ENCODE measurements around the gene CCNY.
"Not testable (repeated sequence)": the region's sequence is repeated elsewhere in the genome, so short reads cannot be mapped to it uniquely, and the experiment has no call there.

Gene CCNY

DNA sequence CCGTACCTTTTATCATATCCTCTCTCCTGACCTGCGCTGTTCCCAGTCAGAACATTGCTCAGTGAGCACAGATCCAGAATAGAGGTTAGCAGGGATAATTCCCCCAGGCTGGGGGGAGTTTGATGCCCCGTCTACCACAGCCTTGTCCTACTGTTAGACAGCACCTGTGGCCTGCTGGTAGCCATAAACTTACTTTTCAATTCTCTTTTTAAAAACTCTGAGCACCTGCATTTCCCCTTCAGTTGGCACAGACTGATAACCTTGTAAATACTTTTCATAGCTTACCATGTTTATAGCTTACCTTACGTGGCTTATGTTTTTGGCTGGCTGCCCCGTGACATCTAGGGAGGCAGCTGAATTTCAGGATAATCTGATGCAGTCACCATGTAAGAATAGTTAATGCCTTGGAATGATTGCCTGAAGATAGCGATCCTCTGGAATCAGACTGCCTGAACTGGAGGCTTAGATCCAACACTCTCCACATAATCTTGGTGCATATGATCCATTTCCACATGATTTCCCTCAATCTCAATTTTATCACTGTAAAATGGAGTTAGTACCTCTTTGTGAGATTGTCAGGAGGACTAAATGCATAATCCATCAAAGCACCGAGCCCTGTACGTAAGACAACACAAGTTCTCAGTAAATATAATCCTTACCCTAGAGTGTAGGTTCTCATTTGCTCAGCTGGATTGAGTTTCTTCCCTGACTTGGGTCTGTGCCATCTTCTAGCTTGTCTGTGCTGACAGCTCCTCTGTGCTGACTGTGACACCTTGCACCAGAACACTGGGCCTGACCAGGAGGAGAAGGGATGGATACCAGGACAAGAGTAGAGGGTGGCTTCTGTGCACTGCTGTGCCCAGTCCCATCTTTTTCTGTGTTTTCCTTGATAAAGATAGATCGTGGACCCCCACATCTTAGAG is 157.1 kb downstream of the CCNY start:
- no peak for DNase-seq

DNA sequence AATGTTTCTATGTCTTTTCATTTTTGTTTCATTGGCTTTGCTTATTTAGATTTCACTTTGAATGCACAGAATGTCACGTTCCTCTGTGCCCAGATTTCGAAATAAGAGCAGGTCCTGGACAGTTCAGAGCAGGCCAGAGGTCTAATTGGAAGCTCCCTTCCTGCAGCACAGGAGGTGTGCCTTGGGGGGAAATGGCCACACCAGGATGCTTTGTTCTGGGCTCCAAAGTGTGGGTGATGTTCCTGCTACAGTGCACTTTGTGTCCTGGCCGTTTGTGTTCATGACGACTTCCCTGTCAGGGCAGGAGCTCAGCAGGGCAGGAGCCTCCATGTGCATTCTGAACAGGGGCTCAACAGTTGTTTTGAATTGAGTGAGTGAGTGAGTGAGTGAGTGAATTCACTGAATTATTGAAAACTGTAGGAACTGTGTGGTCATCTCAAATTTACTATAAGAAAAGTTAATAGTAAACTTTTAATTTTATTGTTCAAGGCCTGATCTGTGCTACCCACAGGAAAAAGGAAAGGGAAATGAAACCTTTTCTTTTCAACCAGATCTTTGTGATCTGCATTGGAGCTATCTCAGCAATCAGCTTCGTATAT is 159.3 kb downstream of the CCNY start:
- no peak for DNase-seq

DNA sequence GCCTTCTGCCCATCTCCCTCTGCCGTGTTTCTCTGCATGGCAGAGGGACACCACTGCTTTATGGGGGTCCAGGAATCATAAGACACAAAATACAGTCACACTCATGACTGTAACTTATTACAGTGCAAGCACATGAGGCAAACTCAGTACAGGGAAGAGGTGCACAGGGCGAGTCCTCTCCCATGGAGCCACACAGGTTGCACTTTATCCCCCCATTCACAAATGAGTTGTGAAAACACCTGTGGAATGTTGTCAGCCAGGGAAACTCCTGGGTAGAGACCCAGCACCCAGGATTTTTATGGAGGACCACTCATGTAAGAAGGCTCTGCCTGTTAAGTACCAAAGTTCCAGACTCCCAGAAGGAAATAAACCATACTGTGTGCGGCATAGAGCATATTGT is 161.6 kb downstream of the CCNY start:
- no peak for DNase-seq

DNA sequence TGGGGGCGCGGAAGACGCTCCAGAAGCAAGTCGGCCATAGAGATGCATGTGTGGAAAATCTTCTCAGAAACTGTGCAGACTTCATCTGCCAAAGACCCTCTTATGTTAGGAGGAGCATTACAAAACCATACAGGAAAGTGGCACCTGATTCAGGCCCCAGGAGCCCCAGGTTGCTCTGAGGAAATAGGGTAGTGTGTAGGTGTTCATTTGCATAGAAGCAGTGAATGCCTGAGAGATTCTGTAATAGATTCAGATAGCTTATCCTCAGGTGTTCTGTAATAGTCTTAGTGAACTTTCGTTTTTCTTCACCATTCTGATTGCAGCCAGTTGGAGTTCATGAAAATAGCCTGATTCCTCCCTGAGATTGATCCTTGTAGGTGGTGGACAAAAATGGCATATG is 162.4 kb downstream of the CCNY start:
- no peak for DNase-seq

DNA sequence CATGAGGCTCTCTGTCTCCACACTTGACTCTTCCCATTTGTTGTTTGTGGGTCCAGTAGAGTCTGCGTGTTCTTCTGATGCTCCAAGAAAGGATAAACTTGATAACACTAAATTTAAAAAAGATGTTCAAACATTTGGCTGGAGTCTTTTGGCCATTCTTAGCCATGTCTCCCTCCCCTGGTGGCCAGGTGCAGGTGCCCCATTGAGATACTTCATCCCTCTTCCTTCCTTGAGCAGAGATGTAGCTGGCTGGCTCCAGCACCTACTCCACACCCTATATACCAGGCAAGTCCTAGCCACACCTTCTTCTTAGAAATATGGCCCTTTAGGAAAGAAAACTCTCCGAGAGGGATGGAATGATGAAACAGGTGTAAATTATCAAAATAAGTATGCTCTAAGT is 165.6 kb downstream of the CCNY start:
- DNase-seq, result no peak

DNA sequence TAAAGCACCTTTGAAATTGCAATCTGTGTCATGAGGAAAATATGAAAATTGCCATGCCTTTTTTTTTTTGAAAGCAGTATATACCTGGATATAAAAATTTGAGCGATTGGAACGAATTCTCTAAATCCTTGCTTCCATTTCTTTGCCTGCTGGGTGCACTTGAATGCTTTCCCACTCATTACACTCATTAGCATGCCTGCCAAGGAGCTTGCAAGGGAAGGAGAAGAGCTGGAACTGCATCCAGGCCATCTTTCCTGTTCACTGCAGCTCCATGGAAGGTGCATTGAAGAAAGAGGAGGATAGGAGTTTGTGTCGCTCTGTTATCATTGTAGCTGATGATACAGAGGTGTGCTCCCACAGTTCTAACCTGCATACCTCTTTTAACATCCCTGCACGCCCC is 166.4 kb downstream of the CCNY start:
- no peak for DNase-seq

DNA sequence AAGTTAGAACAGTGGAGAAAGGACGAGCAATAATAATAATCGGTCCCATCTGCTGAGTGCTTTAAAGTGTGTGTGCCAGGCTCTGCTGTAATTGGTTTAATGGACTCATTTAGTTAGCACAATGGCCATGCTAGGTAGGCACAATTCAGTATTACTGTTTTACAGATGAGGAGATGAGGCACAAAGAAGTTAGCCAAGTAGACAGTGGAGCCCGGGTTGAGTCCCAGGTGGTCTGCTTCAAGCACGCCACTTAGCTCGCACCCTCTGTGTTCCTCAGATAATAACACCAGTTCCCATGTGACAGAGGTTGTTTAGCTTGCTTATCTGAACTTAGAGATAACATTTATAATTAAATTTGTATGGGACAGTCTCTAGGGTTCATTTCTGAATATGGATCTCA is 167.3 kb downstream of the CCNY start:
- DNase-seq, result no peak

DNA sequence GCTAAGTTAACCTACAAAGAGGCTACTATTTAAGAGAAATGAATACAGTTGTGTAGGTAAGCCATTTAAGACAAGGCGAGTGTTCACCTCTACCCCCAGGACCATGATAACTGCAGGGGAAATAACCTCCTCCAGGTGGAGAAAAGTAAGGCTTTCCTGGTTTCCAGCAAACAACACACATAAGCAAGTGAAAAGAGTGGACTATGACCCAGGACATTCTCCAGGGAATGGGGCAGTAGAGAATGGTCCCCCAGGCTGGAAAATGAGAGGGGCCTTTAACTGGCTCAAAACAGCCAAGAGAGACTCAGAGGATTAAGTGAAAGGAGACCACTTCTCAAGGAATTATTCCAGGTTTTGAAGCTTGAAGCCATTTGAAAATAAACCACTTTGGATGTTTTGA is 167.8 kb downstream of the CCNY start:
- DNase-seq, result no peak

DNA sequence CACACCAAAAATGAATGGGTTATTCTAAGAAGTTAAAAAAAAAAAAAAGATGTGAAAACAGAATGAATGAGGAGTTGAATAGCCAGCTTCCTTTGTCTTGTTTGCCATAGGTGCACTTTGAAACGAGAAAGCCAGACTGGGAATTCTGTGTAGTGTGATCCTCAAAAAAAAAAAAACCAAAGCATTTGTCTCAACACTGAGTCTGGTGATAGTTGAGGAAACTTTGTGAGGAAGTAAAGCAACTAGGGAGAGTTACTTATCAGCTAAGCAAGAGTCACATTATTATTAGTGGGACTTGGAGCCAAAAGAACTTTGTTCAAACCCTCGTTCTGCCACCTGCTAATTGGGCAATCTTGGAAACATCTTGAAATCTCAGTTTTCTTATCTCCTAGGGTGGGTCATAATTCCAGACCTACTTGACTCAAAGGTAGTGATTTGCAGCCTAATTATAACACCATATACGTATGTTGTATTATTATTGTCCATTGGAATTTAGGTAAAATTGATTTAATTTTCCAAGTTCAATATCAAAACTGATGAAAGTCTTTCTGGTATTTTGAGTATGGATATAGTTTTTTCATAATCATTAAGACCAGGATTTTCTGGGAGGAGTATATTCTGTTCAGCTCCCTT is 169.0 kb downstream of the CCNY start:
- DNase-seq, result no peak

DNA sequence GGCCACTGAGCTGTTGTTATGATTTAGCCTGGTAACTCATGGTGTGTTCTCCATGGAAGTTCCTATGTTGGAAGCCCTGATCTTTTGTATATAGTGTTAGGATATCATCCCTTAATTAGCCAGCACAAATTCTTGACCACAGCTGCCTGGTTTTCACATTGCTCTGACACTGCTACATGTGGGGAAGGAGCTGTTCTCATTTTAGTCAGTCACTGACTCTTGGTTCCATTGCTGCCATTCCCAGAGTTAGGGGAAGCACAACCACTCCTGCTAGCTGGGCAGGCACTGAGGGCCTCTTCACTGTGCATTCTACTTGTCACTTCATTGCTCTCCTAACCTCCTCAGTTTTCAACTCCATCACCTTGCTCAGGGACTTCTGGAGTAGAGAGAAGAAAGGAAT is 170.4 kb downstream of the CCNY start:
- no peak for DNase-seq

DNA sequence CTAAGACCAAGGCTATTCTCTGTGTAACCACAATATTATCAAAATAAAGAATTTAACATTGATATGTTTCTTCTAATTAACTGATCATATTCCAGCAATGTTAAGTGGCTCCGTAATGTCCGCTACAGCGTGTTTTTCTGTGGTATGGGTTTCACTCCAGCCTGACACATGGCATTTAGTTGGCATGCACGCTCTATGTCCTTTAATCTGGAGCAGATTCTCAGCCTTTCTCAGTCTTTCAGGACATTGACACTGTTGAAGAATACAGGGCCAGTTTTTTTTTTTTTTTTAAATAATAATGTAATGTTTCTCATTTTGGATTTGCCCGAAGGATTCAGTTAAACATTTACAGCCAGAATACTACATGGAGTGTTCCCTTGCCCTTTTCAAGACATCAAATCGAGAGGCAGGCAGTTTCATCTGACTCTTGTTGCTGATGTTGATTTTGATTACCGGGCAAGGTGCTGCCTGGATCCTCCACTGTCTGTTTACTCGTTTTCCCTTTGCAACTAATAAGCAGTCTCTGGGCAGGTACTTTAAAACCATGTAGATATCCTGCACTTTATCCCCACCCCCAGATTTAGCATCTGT is 171.3 kb downstream of the CCNY start:
- DNase-seq, result no peak

DNA sequence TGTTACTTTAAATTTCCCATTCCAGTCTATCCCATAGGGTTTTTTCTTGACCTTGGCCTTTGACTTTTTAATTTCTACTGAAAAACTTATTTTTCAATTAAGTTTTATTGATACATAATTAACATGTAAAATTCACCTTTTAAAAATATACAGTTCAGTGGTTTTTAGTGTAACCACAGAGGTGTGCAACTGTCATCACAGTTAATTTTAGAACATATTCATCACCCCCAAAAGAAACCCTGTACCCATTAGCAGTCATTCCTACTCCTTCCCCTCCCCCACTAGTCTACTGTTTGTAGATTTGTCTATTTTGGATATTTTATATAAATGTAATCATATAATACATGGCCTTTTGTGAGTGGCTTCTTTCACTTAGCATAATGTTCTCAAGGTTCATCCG is 172.3 kb downstream of the CCNY start:
- no peak for DNase-seq

DNA sequence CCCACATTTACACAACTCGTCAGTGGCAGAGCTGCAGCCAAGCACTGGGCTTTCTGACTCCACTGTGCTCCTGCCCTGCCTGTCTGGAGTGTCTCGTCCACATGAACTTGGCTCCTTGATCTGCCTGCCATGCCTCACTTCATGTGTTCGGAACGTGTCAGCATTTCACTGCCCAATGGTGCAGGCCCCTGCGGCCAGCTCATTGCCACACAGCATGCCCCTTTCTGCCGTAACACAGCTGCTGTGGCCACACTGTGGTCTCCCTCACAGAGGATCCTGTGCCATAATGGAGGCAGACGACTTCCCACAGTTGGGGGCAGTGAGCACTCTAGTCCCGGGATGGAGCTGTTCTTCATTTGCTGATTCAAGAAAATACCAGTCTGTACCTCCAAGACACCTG is 174.6 kb downstream of the CCNY start:
- no peak for DNase-seq

DNA sequence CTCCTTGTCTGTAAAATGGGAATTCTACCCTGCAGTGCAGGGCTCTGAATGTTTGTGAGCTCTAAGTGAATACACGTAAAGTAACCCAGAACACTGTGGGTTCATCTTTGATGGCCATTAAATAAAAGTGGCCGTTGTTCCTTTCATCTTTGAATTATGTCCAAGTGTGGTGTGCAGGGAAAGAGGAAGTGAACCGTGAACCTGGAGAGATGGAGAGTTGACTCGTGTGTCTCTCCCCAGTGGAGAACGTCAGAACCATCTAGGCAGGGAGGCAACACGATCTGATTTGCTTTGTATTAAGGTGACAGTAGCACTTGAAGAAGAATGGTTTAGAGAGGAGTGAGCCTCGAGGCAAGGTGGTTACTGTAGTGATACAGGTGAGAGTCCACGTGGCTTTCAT is 175.3 kb downstream of the CCNY start:
- DNase-seq, result no peak

DNA sequence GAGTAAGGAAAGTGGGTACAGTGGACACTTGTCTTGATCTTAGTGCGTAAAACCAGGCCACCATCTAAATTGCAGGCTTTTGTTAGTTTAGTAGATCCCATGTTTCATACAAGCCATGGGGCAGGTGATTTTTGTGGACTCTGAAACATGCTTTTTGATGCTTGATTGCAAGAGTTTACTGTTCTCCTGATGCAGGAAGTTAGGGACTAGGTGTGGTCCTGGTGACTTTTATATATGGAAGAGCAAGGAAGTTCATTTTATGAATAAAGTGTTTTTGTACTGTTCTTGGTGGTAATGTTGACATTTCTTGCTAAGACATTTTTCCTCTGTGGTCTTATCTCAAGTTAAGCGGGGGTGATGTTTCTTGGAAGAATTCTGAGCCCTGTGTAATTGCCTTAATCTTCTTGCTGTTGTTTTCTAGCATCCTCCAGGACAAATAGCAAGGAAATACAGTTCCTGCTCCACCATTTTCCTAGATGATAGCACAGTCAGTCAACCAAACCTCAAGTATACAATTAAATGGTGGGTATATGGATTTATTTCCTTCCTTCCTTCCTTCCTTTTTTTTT is 179.9 kb downstream of the CCNY start:
- no peak for DNase-seq

DNA sequence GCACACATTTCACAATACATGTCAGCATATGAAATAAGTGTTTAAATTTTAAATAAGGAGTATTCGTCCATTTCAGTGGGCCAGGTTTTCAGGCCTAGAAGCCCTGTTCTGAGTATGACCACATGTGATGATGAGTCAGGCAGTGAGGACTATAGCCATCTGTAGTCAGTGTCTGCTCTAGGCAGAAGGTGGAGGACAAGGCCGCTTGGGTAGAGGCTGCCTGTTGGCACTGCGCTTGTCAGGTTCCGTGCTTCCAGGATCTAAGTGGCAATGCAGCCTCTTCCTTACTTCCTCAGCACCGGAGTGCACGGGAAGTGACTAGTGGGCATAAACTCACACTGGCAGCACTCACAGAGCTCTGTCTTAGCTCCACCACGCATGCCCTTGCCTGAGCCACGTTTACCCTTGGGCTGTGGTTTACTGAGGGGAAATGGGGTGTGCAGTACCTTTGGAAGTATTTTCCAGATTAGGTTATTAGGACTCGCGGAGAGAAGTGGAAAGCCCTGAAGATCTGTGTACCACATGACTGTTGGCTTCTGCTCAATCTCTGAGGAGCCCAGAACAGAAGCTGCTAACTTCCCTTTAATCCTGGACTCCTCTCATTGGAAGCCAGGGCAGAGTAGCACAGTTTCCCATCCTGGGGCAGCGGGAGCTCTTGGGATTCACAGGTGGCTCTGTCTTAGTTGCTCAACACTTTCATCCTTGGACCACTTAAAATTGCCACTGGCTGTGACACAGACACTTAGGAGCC is 181.3 kb downstream of the CCNY start:
- DNase-seq, result peak; percentile 33

DNA sequence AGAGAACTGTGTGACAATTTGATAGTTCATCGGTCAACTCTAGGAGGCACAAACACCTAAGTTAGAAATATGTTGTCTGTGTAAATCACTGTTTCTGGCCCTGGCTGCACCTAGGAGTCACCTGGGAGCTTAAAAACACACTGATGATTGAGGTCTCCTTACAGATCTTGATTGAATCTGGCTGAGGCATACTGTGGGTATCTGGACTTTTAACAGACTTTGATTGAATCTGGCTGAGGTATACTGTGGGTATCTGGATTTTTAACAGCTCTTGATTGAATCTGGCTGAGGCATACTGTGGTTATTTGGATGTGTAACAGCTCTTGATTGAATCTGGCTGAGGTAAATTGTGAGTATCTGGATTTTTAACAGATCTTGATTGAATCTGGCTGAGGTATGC is 181.9 kb downstream of the CCNY start:
- not testable (repeated sequence) for DNase-seq

DNA sequence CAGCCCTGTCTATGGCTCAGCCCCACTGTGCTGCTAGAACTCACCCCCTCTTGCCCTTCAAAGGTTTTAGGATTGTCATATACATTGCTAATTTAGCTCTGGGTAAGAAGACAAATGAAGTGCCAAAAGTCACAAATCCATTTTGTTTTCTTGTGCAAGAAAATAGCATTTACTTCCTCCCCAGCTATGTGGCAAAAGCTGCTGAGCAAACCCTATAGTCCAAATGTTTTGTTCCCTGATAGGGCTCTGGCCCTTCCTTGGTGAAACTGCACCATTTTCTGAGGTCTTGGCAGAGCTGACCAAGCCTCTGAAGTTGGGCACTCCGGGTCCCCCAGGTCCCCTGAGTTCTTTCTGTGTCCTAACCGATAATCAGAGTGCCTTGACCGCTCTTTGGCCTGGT is 184.7 kb downstream of the CCNY start:
- DNase-seq, result no peak

DNA sequence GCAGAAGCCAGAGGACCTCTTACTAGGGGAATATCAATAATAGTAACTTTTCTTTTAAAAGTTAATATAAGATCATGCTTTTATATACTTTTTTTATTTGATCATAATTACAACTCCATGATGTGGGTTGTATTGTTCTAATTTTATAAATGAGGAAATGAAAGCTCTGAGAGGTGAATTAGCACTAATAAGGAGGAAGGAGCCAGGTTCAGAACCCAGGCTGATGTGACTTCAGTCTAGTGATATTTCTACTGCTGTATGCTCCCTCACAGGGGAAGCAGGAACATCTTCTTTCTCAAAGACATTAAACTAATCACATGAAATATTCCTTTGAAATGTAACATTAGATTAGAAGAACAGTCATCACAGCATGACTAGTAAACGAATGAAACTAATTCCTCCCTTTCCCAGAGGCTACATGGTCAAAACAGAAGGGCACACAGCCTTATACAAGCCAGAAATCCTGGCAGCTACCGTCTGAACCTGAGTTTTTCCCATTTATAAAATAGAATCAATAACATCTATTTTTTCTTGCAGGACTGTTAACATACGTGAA is 187.4 kb downstream of the CCNY start:
- no peak for DNase-seq

DNA sequence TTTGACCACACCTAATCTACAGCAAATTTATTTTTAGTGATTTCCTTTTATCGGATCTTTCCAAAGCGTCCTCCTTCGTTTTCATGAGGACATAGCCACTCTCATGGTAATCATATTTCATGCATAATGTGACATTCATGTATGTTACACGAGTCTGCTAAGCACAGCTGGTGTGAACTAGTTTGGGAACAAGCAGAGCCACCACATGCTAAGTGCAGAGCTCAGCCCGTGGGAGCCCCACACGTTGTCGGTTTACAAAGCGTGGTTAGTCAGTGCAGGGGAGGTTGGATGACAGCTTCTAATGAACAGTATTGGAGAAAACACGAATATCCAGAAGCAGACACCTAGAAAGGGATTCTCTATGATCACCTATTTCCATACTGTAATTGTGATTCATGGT is 190.4 kb downstream of the CCNY start:
- DNase-seq, result no peak

DNA sequence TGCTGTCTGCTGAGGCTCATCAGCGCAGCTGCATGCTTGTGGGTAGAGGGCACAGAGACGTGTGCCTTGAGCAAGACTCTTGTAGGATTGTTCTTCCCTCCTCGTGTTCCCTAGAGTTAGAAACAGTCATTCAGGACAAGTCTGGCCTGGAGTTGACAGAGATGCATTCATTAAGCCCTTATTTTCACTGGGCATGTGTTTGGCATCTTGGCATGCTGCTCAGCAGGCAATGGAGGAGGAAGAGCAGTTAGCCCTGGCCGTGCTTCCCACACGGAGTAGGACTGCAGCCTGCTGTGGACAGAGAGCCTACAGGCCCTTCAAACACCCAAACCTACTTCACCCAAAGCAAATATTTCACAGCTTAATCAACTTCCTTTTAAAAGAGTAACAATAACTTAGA is 195.8 kb downstream of the CCNY start:
- no peak for DNase-seq

DNA sequence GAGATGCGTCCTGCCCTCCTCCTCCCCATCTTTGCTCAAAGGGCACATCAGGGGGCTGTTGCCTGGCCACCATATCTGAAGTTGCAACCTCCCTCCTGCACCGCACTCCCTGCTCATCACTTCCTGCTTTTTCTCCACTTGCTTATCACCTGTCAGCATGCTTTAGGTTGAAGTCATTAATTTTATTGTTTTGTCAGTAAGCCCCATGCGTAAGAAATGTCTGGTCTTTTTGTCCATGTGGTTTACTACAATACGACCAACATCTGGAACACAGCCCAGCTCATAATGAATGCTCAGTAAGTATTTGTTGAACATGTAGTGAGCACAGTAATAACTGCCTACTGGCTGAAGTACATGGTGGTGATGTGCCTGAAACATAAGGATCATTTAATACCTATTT is 197.3 kb downstream of the CCNY start:
- no peak for DNase-seq

All from HCEC 1CT (cell line).